CD8-positive, alpha-beta memory T cell (primary cell): ENCODE results near the gene FBXO47. TPM values are rescaled to one million over a fixed set of nuclear protein-coding genes. Genes with fewer than 3 reads are reported as not detected.

ENCODE experiments used
- CTCF ChIA-PET: fragments of 350-600 bp; sonication (Branson Sonifier 250); formaldehyde crosslinking; loops from one replicate; lab custom pipeline; 2021; ENCODE audit warnings: antibody characterized with exemption; lab: Charles Lee
- POLR2A ChIA-PET: fragments of 350-600 bp; sonication (Branson Sonifier 250); formaldehyde crosslinking; loops from one replicate; lab custom pipeline; 2021; ENCODE audit warnings: antibody characterized with exemption; lab: Charles Lee
- DNase-seq, 5 donors: peaks; one replicate each; pipeline versions ENCODE4 v3.0.0 to v3.0.0-alpha.2; 2020 to 2022; ENCODE audit warnings: mixed read lengths in 1 of 5
- H3K27ac ChIP-seq: one replicate; pipeline ENCODE4 v1.7.0; 2013; ENCODE audit warnings: low read depth, mild to moderate bottlenecking, low read length, moderate library complexity
- H3K27me3 ChIP-seq: 2 replicates; pipeline ENCODE4 v1.7.0; 2013; ENCODE audit warnings: low read length, mild to moderate bottlenecking; ENCODE audit not compliant: insufficient read depth, poor library complexity, severe bottlenecking
- H3K36me3 ChIP-seq: 2 replicates; pipeline ENCODE4 v1.7.0; 2013; ENCODE audit warnings: mild to moderate bottlenecking, low read length, moderate library complexity; ENCODE audit not compliant: insufficient read depth
- H3K4me1 ChIP-seq: 2 replicates; pipeline ENCODE4 v1.7.0; 2013; ENCODE audit warnings: mild to moderate bottlenecking, low read length, moderate library complexity; ENCODE audit not compliant: insufficient read depth
- H3K4me3 ChIP-seq: 2 replicates; pipeline ENCODE4 v1.7.0; 2013; ENCODE audit warnings: mild to moderate bottlenecking, low read length
- H3K9me3 ChIP-seq: 2 replicates; pipeline ENCODE4 v1.7.0; 2013; ENCODE audit warnings: mild to moderate bottlenecking, low read length
- H3K27ac Mint-ChIP-seq, 8 donors: one replicate each; pipeline ENCODE4 v1.8.0; 2020 to 2021; ENCODE audit warnings: mixed read lengths in 8 of 8, mild to moderate bottlenecking in 6 of 8, inconsistent platforms in 3 of 8, moderate library complexity in 3 of 8
- H3K27me3 Mint-ChIP-seq, 2 donors: one replicate each; pipeline ENCODE4 v1.8.0; 2020 to 2021; ENCODE audit warnings: mixed read lengths in 2 of 2, mild to moderate bottlenecking in 1 of 2, moderate library complexity in 1 of 2
- H3K36me3 Mint-ChIP-seq, 3 donors: one replicate each; pipeline ENCODE4 v1.8.0; 2020 to 2021; ENCODE audit warnings: mixed read lengths in 3 of 3, inconsistent platforms in 1 of 3, mild to moderate bottlenecking in 1 of 3
- H3K4me1 Mint-ChIP-seq, 3 donors: one replicate each; pipeline ENCODE4 v1.8.0; 2020 to 2021; ENCODE audit warnings: mixed read lengths in 3 of 3, inconsistent platforms in 1 of 3, mild to moderate bottlenecking in 1 of 3
- H3K4me3 Mint-ChIP-seq, 7 donors: one replicate each; pipeline ENCODE4 v1.8.0; 2020 to 2021; ENCODE audit warnings: mixed read lengths in 7 of 7, mild to moderate bottlenecking in 6 of 7, moderate library complexity in 4 of 7, inconsistent platforms in 2 of 7
- H3K9me3 Mint-ChIP-seq, 5 donors: one replicate each; pipeline ENCODE4 v1.8.0; 2020 to 2022; ENCODE audit warnings: mixed read lengths in 5 of 5, mild to moderate bottlenecking in 3 of 5, moderate library complexity in 2 of 5, inconsistent platforms in 1 of 5
- polyA plus RNA-seq: library from polyadenylated mRNA; unstranded; fragments of 300-500 nt; fragmentation: Illumina TruSeq; gene quantifications from one replicate; pipeline ENCODE4 v1.2.3, GENCODE V29; 2021
- total RNA-seq, 2 experiments: library from RNA; stranded (reverse); gene quantifications; one replicate each; pipeline ENCODE4 v1.2.3, GENCODE V29; 2021

Gene FBXO47
- total and polyA plus RNA-seq, 3 experiments from 2014 or later = not detected

- Mint-ChIP-seq H3K36me3 (peaks cover 0 to 82% (median 0%) of the 10 kb centered on the region in 3 donors), H3K27ac (peak overlapping the region in 5 of 8 donors; percentile 54 to 87 (median 66)), H3K4me3 (peak overlapping the region in 1 of 7 donors; percentile 2), H3K27me3 (no peaks in the 10 kb centered on the region), H3K9me3 (no peaks in the 10 kb centered on the region), H3K4me1 (peaks cover 30 to 72% (median 31%) of the 10 kb centered on the region in 3 donors)
- Histone ChIP-seq H3K4me3 (no peak overlapping the region), H3K27me3 (no peaks in the 10 kb centered on the region), H3K36me3 (peaks cover 37% of the 10 kb centered on the region), H3K4me1 (peaks cover 5% of the 10 kb centered on the region), H3K27ac (no peak overlapping the region), H3K9me3 (no peaks in the 10 kb centered on the region)
- DNase-seq = peak in 1 of 5 donors; percentile 26
- POLR2A ChIA-PET = no interaction called here
- CTCF ChIA-PET = no interaction called here
Observed at GRCh38 chr17:38911081-38911730, 56.0 kb downstream of the FBXO47 start.

GRCh38 chr17:38910325-38910724 is 56.9 kb downstream of the FBXO47 start:
- Mint-ChIP-seq H3K4me3 (peak overlapping the region in 1 of 7 donors; percentile 18), H3K27ac (peak overlapping the region in 5 of 8 donors; percentile 33 to 81 (median 69)), H3K9me3 (no peaks in the 10 kb centered on the region), H3K27me3 (no peaks in the 10 kb centered on the region), H3K4me1 (peaks cover 30 to 77% (median 34%) of the 10 kb centered on the region in 3 donors), H3K36me3 (peaks cover 0 to 80% (median 3%) of the 10 kb centered on the region in 3 donors)
- DNase-seq = peak in 1 of 5 donors; percentile 23
- peaks cover 28% of the 10 kb centered on the region for H3K36me3 ChIP-seq
- no peak overlapping the region for H3K27ac ChIP-seq
- H3K4me3 ChIP-seq = no peak overlapping the region
- H3K4me1 ChIP-seq = peaks cover 5% of the 10 kb centered on the region
- H3K27me3 ChIP-seq = no peaks in the 10 kb centered on the region
- CTCF ChIA-PET = interaction anchor here (1.3 to 2.0 kb wide), 2 partner anchors 29 to 39 kb away, joined by 3 to 5 read pairs; no protein-coding TSS in a partner anchor
- POLR2A ChIA-PET = interaction anchor here (1.1 kb wide), 1 partner anchor 40 kb away, joined by 3 read pairs; the partner anchor contains the start of gene LASP1
- H3K9me3 ChIP-seq = no peaks in the 10 kb centered on the region

- peaks cover 14% of the 10 kb centered on the region for H3K36me3 ChIP-seq
- H3K4me3 ChIP-seq = no peak overlapping the region
- ChIA-PET CTCF (interaction anchor here (2.0 kb wide), 1 partner anchor 37 kb away, joined by 5 read pairs; no protein-coding TSS in a partner anchor), POLR2A (interaction anchor here (1.9 kb wide), 1 partner anchor 10 kb away, joined by 6 read pairs; no protein-coding TSS in a partner anchor)
- H3K9me3 ChIP-seq = no peaks in the 10 kb centered on the region
- Mint-ChIP-seq H3K4me1 (peaks cover 40 to 84% (median 43%) of the 10 kb centered on the region in 3 donors), H3K36me3 (peaks cover 0 to 78% (median 7%) of the 10 kb centered on the region in 3 donors), H3K27ac (peak overlapping the region in 4 of 8 donors; percentile 19 to 42 (median 30)), H3K27me3 (no peaks in the 10 kb centered on the region), H3K9me3 (no peaks in the 10 kb centered on the region), H3K4me3 (no peak overlapping the region)
- H3K27me3 ChIP-seq = no peaks in the 10 kb centered on the region
- no peak overlapping the region for H3K27ac ChIP-seq
- peaks cover 5% of the 10 kb centered on the region for H3K4me1 ChIP-seq
- no peak for DNase-seq
Observed at GRCh38 chr17:38908676-38909181, 58.5 kb downstream of the FBXO47 start.

GRCh38 chr17:38907930-38908675 is 59.1 kb downstream of the FBXO47 start:
- Histone ChIP-seq H3K4me1 (peaks cover 11% of the 10 kb centered on the region), H3K9me3 (no peaks in the 10 kb centered on the region), H3K4me3 (no peak overlapping the region), H3K36me3 (peaks cover 15% of the 10 kb centered on the region), H3K27ac (no peak overlapping the region), H3K27me3 (no peaks in the 10 kb centered on the region)
- Mint-ChIP-seq H3K36me3 (peaks cover 0 to 78% (median 8%) of the 10 kb centered on the region in 3 donors), H3K9me3 (no peaks in the 10 kb centered on the region), H3K27me3 (no peaks in the 10 kb centered on the region), H3K27ac (peak overlapping the region in 7 of 8 donors; percentile 19 to 84 (median 81)), H3K4me3 (peak overlapping the region in 1 of 7 donors; percentile 23), H3K4me1 (peaks cover 42 to 86% (median 49%) of the 10 kb centered on the region in 3 donors)
- POLR2A ChIA-PET = interaction anchor here (1.9 kb wide), 1 partner anchor 10 kb away, joined by 6 read pairs; no protein-coding TSS in a partner anchor
- peak in 1 of 5 donors; percentile 29 for DNase-seq
- CTCF ChIA-PET = interaction anchor here (1.2 to 1.9 kb wide), 3 partner anchors 16 to 332 kb away, joined by 3 to 8 read pairs (median 3); partner anchors contain the start of gene LASP1NB

- Mint-ChIP-seq H3K4me1 (peaks cover 45 to 85% (median 50%) of the 10 kb centered on the region in 3 donors), H3K9me3 (no peaks in the 10 kb centered on the region), H3K36me3 (peaks cover 0 to 71% (median 10%) of the 10 kb centered on the region in 3 donors), H3K27ac (peak overlapping the region in 6 of 8 donors; percentile 57 to 86 (median 78)), H3K4me3 (no peak overlapping the region), H3K27me3 (no peaks in the 10 kb centered on the region)
- ChIA-PET CTCF (interaction anchor here (1.0 to 1.9 kb wide), 7 partner anchors 8 to 334 kb away, joined by 3 to 8 read pairs (median 3); partner anchors contain the start of genes LASP1 and LASP1NB), POLR2A (interaction anchor here (0.9 to 1.9 kb wide), 2 partner anchors 8 to 21 kb away, joined by 3 to 6 read pairs; no protein-coding TSS in a partner anchor)
- no peak overlapping the region for H3K4me3 ChIP-seq
- no peak overlapping the region for H3K27ac ChIP-seq
- H3K36me3 ChIP-seq = peaks cover 10% of the 10 kb centered on the region
- peaks cover 22% of the 10 kb centered on the region for H3K4me1 ChIP-seq
- no peak for DNase-seq
- no peaks in the 10 kb centered on the region for H3K27me3 ChIP-seq
- H3K9me3 ChIP-seq = no peaks in the 10 kb centered on the region
Observed at GRCh38 chr17:38906460-38907228, 60.6 kb downstream of the FBXO47 start.

- Histone ChIP-seq H3K9me3 (no peaks in the 10 kb centered on the region), H3K27ac (no peak overlapping the region), H3K4me3 (no peak overlapping the region), H3K36me3 (peaks cover 10% of the 10 kb centered on the region), H3K27me3 (no peaks in the 10 kb centered on the region), H3K4me1 (peaks cover 34% of the 10 kb centered on the region)
- H3K4me3 Mint-ChIP-seq = no peak overlapping the region
- H3K36me3 Mint-ChIP-seq = peaks cover 0 to 67% (median 10%) of the 10 kb centered on the region in 3 donors
- H3K4me1 Mint-ChIP-seq = peaks cover 57 to 87% (median 63%) of the 10 kb centered on the region in 3 donors
- peak overlapping the region in 3 of 8 donors; percentile 50 to 92 (median 61) for H3K27ac Mint-ChIP-seq
- ChIA-PET POLR2A (no interaction called here), CTCF (no interaction called here)
- H3K27me3 Mint-ChIP-seq = no peaks in the 10 kb centered on the region
- no peak for DNase-seq
- H3K9me3 Mint-ChIP-seq = no peaks in the 10 kb centered on the region
Observed at GRCh38 chr17:38905375-38905774, 61.8 kb downstream of the FBXO47 start.

GRCh38 chr17:38904892-38905291 is 62.3 kb downstream of the FBXO47 start:
- DNase-seq = no peak
- Histone ChIP-seq H3K27me3 (no peaks in the 10 kb centered on the region), H3K27ac (no peak overlapping the region), H3K36me3 (peaks cover 10% of the 10 kb centered on the region), H3K4me1 (peaks cover 39% of the 10 kb centered on the region), H3K4me3 (no peak overlapping the region), H3K9me3 (no peaks in the 10 kb centered on the region)
- Mint-ChIP-seq H3K27ac (peak overlapping the region in 5 of 8 donors; percentile 12 to 92 (median 57)), H3K9me3 (no peaks in the 10 kb centered on the region), H3K36me3 (peaks cover 0 to 62% (median 10%) of the 10 kb centered on the region in 3 donors), H3K4me3 (no peak overlapping the region), H3K27me3 (no peaks in the 10 kb centered on the region), H3K4me1 (peaks cover 56 to 83% (median 60%) of the 10 kb centered on the region in 3 donors)
- ChIA-PET POLR2A (no interaction called here), CTCF (interaction anchor here (0.7 to 1.6 kb wide), 4 partner anchors 15 to 55 kb away, joined by 3 read pairs; partner anchors contain the start of gene LASP1)
